K562 (cell line): ENCODE results near the gene CACNB1. TPM values are rescaled to one million over a fixed set of nuclear protein-coding genes. Genes with fewer than 3 reads are reported as not detected.

Experiments
- BMI1 ChIP-seq: fragments of 150-350 bp; IDR thresholded peaks from 2 replicates; pipeline ENCODE4 v1.6.1; 2014; ENCODE audit warnings: low read length
- CXXC5 ChIP-seq: fragments of 250-450 bp; sonication (Bioruptor Pico); IDR thresholded peaks from 2 replicates; pipeline ENCODE4 v1.8.0; 2022; ENCODE audit warnings: inconsistent platforms, mild to moderate bottlenecking, moderate library complexity
- FOS ChIP-seq: IDR thresholded peaks from 3 replicates; pipeline ENCODE4 v1.6.1; 2011; ENCODE audit not compliant: insufficient read length; ENCODE audit errors: extremely low read depth
- FOXK2 ChIP-seq, 2 experiments: fragments of 450-650 bp; IDR thresholded peaks in 1 of 2; conservative IDR thresholded peaks in 1 of 2; 2 replicates each; pipeline ENCODE4 v1.6.1; 2016; ENCODE audit warnings: low read depth in 2 of 2, mild to moderate bottlenecking in 1 of 2
- GABPA ChIP-seq: fragments of 200-800 bp; sonication (Bioruptor generic); conservative IDR thresholded peaks from 2 replicates; pipeline ENCODE4 v1.6.1; 2016; ENCODE audit warnings: low read depth, missing genetic modification characterization, missing compliant biosample characterization
- HOXB6 ChIP-seq: fragments of 250-450 bp; sonication (Bioruptor Pico); IDR thresholded peaks from 2 replicates; pipeline ENCODE4 v1.5.1; 2022; ENCODE audit warnings: mild to moderate bottlenecking, borderline replicate concordance
- KAT7 ChIP-seq: sonication (generic); formaldehyde crosslinking; IDR thresholded peaks from 2 replicates; pipeline ENCODE4 v1.8.0; 2022; ENCODE audit warnings: missing genetic modification reagents, mild to moderate bottlenecking, borderline replicate concordance
- NCOA1 ChIP-seq: fragments of 450-650 bp; IDR thresholded peaks from 2 replicates; pipeline ENCODE4 v1.6.1; 2016; ENCODE audit warnings: low read depth
- PML ChIP-seq: IDR thresholded peaks from 2 replicates; pipeline ENCODE4 v1.6.1; 2012; ENCODE audit warnings: low read length, inconsistent platforms
- POLR2A ChIP-seq: fragments of 450-650 bp; conservative IDR thresholded peaks from 2 replicates; pipeline ENCODE4 v1.6.1; 2016
- POLR2AphosphoS5 ChIP-seq: IDR thresholded peaks from 2 replicates; pipeline ENCODE4 v1.6.1; 2011; ENCODE audit warnings: mild to moderate bottlenecking, low read depth, low read length, moderate library complexity; ENCODE audit not compliant: control insufficient read depth, insufficient read depth
- POLR2B ChIP-seq: fragments of 450-650 bp; IDR thresholded peaks from 2 replicates; pipeline ENCODE4 v1.6.1; 2018; ENCODE audit warnings: low read depth; ENCODE audit not compliant: partially characterized antibody
- RBM15 ChIP-seq: fragments of 200-400 bp; formaldehyde crosslinking; IDR thresholded peaks from 2 replicates; pipeline ENCODE4 v1.6.1; 2018; ENCODE audit warnings: mild to moderate bottlenecking, low read length, moderate library complexity; ENCODE audit not compliant: insufficient read depth
- SIRT6 ChIP-seq: IDR thresholded peaks from one replicate; pipeline ENCODE4 v1.6.1; 2012; ENCODE audit warnings: low read depth, mild to moderate bottlenecking, control low read depth, inconsistent platforms, low read length, moderate library complexity
- SPI1 ChIP-seq: IDR thresholded peaks from 2 replicates; pipeline ENCODE4 v1.6.1; 2011; ENCODE audit warnings: low read depth, low read length, control low read depth, borderline replicate concordance
- STAT5B ChIP-seq: fragments of 250-450 bp; sonication (Bioruptor Pico); IDR thresholded peaks from 2 replicates; pipeline ENCODE4 v1.8.0; 2021; ENCODE audit warnings: mild to moderate bottlenecking, inconsistent platforms
- TCF15 ChIP-seq: fragments of 250-450 bp; sonication (Bioruptor Pico); IDR thresholded peaks from 2 replicates; pipeline ENCODE4 v1.8.0; 2022; ENCODE audit warnings: moderate library complexity, mild to moderate bottlenecking, inconsistent platforms
- ZBTB40 ChIP-seq, 2 experiments: fragments of 450-650 bp in 1 of 2; sonication (generic) in 1 of 2; formaldehyde crosslinking in 1 of 2; IDR thresholded peaks; 2 replicates each; pipeline versions ENCODE4 v1.7.1 to v1.9.0; 2016 to 2022; ENCODE audit warnings: inconsistent platforms in 1 of 2, mild to moderate bottlenecking in 1 of 2, missing genetic modification reagents in 1 of 2
- polyA plus RNA-seq, 8 experiments: library from polyadenylated mRNA; depleted of rRNA in 4 of 8; stranded (reverse) in 5 of 8; unstranded in 3 of 8; fragments of >200 nt; fragmentation: Nextera tagmentation in 2 of 8; fragmentation: Illumina TruSeq in 1 of 8; extraction: Ambion mirVana in 2 of 8; extraction: Trizol in 1 of 8; gene quantifications; 2 replicates each; pipeline versions ENCODE4 v1.2.1 to v1.2.3, GENCODE V29; 2011 to 2014; ENCODE audit warnings: inconsistent platforms in 1 of 8, missing spikeins in 1 of 8
- total RNA-seq, 7 experiments: library from RNA; depleted of rRNA in 6 of 7; stranded (reverse); fragments of >200 nt in 6 of 7; fragmentation: Illumina TruSeq in 2 of 7; extraction: Trizol in 2 of 7; gene quantifications; 2 replicates each; pipeline versions ENCODE4 v1.2.1 to v1.2.3, GENCODE V29; 2011 to 2021; ENCODE audit warnings: low replicate concordance in 1 of 7

Gene CACNB1
- total and polyA plus RNA-seq, 9 of the 15 experiments (the other 6 are each of a cell fraction or from before 2014, with no cell fraction given): 0.08 to 7.4 (median 3.0) TPM

GRCh38 chr17:39205112-39205526 is 7.7 kb upstream of the CACNB1 start (continued):
- TF ChIP-seq ZBTB40 (IDR thresholded peaks at IDR 0.05): 0 out of 2 replicates have a peak, but pooled peaks have one; percentile 28
- TF ChIP-seq ZBTB40 (CRISPR knock-in tag; IDR thresholded peaks at IDR 0.05): no peak
- TF ChIP-seq FOXK2 (conservative IDR thresholded peaks at IDR 0.05 in 1 of 2, IDR thresholded peaks at IDR 0.05 in 1 of 2; ENCODE audit: low read depth in 2 of 2): peak in 1 of 2 experiments; percentile 27; a peak in 1 of 4 replicates
- no peak for TF ChIP-seq CXXC5 (CRISPR knock-in tag)
- no peak for TF ChIP-seq HOXB6 (CRISPR knock-in tag)
- TF ChIP-seq SIRT6: peak; percentile 74
- no peak for TF ChIP-seq KAT7 (CRISPR knock-in tag)
- no peak for TF ChIP-seq RBM15
- TF ChIP-seq FOS: no peak
- TF ChIP-seq NCOA1: no peak
- peak; percentile 73; the same call in 1 of the 2 replicates for TF ChIP-seq POLR2AphosphoS5
- TF ChIP-seq GABPA (tag): no peak
- TF ChIP-seq STAT5B (CRISPR knock-in tag): no peak
- TF ChIP-seq BMI1: no peak
- no peak for TF ChIP-seq SPI1
- no peak for TF ChIP-seq TCF15 (CRISPR knock-in tag)
- peak; percentile 39 for TF ChIP-seq PML
- TF ChIP-seq POLR2A: peak; percentile 84
- peak; percentile 77 for TF ChIP-seq POLR2B
